Lung (tissue), 12 donors: ENCODE measurements around the gene YPEL4. TPM values are rescaled to one million over a fixed set of nuclear protein-coding genes. Genes with fewer than 3 reads are reported as not detected.

Experiments
- ATAC-seq: fragments of 200-7000 bp; cut with Tn5 transposase; one replicate; pipeline ENCODE4 v1.9.1; 2020; ENCODE audit warnings: moderate number of reproducible peaks; ENCODE audit not compliant: insufficient read depth, low FRiP score
- DNase-seq, 3 donors: peaks; one replicate each; pipeline ENCODE4 v3.0.0-alpha.2; 2013 to 2017
- H3K27ac ChIP-seq, 2 donors: one replicate each; pipeline ENCODE4 v1.5.1; 2013; ENCODE audit warnings: mild to moderate bottlenecking in 2 of 2, moderate library complexity in 2 of 2, control low read depth in 1 of 2, inconsistent platforms in 1 of 2, low read depth in 1 of 2, low read length in 1 of 2
- H3K27me3 ChIP-seq, 3 donors: one replicate each; pipeline ENCODE4 v1.5.1; 2013; ENCODE audit warnings: low read length in 2 of 3; ENCODE audit not compliant: control insufficient read depth in 3 of 3, insufficient read depth in 3 of 3
- H3K36me3 ChIP-seq, 4 donors: one replicate each; pipeline ENCODE4 v1.5.1; 2013; ENCODE audit warnings: low read length in 4 of 4, mild to moderate bottlenecking in 1 of 4, moderate library complexity in 1 of 4; ENCODE audit not compliant: control insufficient read depth in 4 of 4, insufficient read depth in 4 of 4
- H3K4me1 ChIP-seq, 5 donors: one replicate each; pipeline ENCODE4 v1.5.1; 2013; ENCODE audit warnings: low read length in 5 of 5, mild to moderate bottlenecking in 2 of 5, moderate library complexity in 1 of 5; ENCODE audit not compliant: control insufficient read depth in 5 of 5, insufficient read depth in 5 of 5
- H3K4me3 ChIP-seq: one replicate; pipeline ENCODE4 v1.5.1; 2013; ENCODE audit warnings: mild to moderate bottlenecking, control low read depth, moderate library complexity
- H3K9ac ChIP-seq, 2 donors: one replicate each; pipeline ENCODE4 v1.5.1; 2013; ENCODE audit warnings: low read length in 2 of 2, control low read depth in 1 of 2; ENCODE audit not compliant: insufficient read depth in 1 of 2
- H3K9me3 ChIP-seq, 4 donors: one replicate each; pipeline ENCODE4 v1.5.1; 2013; ENCODE audit warnings: low read length in 3 of 4, mild to moderate bottlenecking in 1 of 4, moderate library complexity in 1 of 4; ENCODE audit not compliant: control insufficient read depth in 4 of 4, insufficient read depth in 3 of 4
- CTCF ChIP-seq: IDR thresholded peaks from 2 replicates; pipeline ENCODE4 v1.5.1; 2012; ENCODE audit warnings: mild to moderate bottlenecking; ENCODE audit errors: control extremely low read depth, extremely low read depth
- WGBS, 2 donors: extraction: QIAGEN DNeasy Blood & Tissue Kit; methylation state at CpG; one replicate each; pipeline ENCODE4 v1.1.7; 2013; 5-methylcytosine and 5-hydroxymethylcytosine counted together
- polyA plus RNA-seq, 2 donors: library from polyadenylated mRNA; stranded (reverse); fragments of 200-250 nt; gene quantifications; one replicate each; pipeline ENCODE4 v1.2.1, GENCODE V29; 2013
- total RNA-seq, 2 donors: library from RNA; depleted of rRNA in 1 of 2; stranded (reverse); fragments of >200 nt in 1 of 2; gene quantifications; one replicate each; pipeline ENCODE4 v1.2.1, GENCODE V29; 2014 to 2021
- donor health status: control.
- donor health status: control.
- donor health status: Bipolar disorder and iron deficiency.
- donor health status: healthy.
- donor health status: DM: yes; HTN: yes; CAD: no.

YPEL4 gene
- total and polyA plus RNA-seq, 4 donors: 0.71 to 3.1 (median 1.4) TPM

DNA sequence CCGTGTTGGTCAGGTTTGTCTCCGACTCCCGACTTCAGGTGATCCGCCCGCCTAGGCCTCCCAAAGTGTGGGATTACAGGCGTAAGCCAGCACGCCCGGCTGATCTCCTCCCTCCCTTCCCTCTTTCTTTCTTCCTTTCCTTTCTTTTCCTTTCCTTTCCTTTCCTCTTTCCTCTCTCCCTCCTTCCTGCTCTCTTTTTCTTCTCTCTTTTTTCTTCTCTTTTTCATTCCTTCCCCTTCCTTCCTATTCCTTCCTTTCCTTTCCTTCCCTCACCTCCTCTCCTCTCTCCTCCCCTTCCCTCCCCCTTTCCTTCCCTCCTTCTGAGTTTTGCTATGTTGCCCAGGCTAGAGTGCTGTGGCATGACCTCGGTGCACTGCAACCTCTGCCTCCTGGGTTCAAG is 14.3 kb upstream of the YPEL4 start:
- H3K4me3 ChIP-seq: no peak overlapping the region
- WGBS, 2 donors: 84 to 88% methylated on average over 9 of the region's 9 CpGs
- ATAC-seq (no peak), DNase-seq (no peak)
- H3K36me3 ChIP-seq: peaks cover 15 to 22% (median 20%) of the 10 kb centered on the region in 4 donors
- H3K9ac ChIP-seq: no peak overlapping the region
- H3K9me3 ChIP-seq: no peaks in the 10 kb centered on the region
- TF ChIP-seq CTCF: no peak
- no peaks in the 10 kb centered on the region for H3K27me3 ChIP-seq
- H3K4me1 ChIP-seq: peaks cover 0 to 9% (median 0%) of the 10 kb centered on the region in 5 donors
- H3K27ac ChIP-seq: no peak overlapping the region

DNA sequence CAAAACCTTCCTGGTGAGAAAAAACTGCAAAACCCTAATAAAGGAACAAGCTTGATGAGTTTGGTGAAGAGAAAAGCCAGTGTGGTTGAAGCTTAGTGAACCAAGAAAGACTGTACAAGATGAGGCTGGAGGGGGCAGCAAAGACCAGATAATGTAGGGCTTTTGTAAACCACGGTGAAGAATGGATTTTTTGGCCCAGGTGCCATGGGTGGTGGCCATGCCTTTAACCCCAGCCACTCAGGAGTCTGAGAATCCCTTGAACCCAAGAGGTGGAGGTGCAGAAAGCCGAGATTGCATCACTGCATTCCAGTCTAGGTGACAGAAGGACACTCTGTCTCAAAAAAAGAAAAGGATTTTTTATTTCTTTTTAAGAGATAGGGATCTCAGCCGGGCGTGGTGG is 13.2 kb upstream of the YPEL4 start:
- Histone ChIP-seq H3K27ac (no peak overlapping the region), H3K4me1 (peaks cover 0 to 11% (median 2%) of the 10 kb centered on the region in 5 donors), H3K9ac (no peak overlapping the region), H3K27me3 (no peaks in the 10 kb centered on the region), H3K4me3 (no peak overlapping the region), H3K9me3 (no peaks in the 10 kb centered on the region), H3K36me3 (peaks cover 15 to 22% (median 20%) of the 10 kb centered on the region in 4 donors)
- ATAC-seq (no peak), DNase-seq (no peak)
- no peak for TF ChIP-seq CTCF
- 68 to 77% methylated on average over 4 of the region's 4 CpGs for WGBS, 2 donors

DNA sequence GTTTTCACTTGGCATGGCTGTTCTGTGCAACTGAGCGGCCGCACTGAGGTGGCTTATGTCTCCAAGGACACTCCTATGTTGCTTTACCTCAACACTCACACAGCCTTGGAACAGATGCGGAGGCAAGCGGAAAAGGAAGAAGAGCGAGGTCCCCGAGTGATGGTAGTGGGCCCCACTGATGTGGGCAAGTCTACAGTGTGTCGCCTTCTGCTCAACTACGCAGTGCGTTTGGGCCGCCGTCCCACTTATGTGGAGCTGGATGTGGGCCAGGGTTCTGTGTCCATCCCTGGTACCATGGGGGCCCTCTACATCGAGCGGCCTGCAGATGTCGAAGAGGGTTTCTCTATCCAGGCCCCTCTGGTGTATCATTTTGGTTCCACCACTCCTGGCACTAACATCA is 10.0 kb upstream of the YPEL4 start:
- Histone ChIP-seq H3K27ac (no peak overlapping the region), H3K27me3 (no peaks in the 10 kb centered on the region), H3K4me1 (peaks cover 0 to 9% (median 2%) of the 10 kb centered on the region in 5 donors), H3K9me3 (no peaks in the 10 kb centered on the region), H3K36me3 (peaks cover 15 to 22% (median 20%) of the 10 kb centered on the region in 4 donors), H3K9ac (no peak overlapping the region), H3K4me3 (no peak overlapping the region)
- no peak for DNase-seq
- no peak for TF ChIP-seq CTCF
- 94 to 98% methylated on average over 14 of the region's 14 CpGs for WGBS, 2 donors
- no peak for ATAC-seq

DNA sequence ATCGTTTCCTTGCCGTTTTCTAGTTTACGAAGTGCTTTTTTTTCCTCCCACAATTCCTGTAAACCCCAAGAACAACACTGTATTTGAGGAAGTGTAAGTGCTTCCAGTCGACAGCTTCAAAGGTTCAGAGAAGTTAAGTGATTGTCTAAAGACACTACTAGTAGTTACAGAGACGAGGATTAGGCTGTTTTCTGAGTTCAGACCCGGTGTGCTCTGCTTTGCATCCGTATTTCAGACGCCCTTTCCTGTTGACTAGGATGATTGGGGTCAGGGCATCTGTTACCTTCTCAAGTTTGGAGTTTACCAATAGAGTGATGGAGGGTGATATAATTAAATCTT is 8.3 kb upstream of the YPEL4 start:
- Histone ChIP-seq H3K9me3 (no peaks in the 10 kb centered on the region), H3K27ac (peak overlapping the region; percentile 18 to 64), H3K4me1 (peaks cover 0 to 11% (median 2%) of the 10 kb centered on the region in 5 donors), H3K4me3 (peak overlapping the region; percentile 63), H3K27me3 (no peaks in the 10 kb centered on the region), H3K36me3 (peaks cover 15 to 22% (median 20%) of the 10 kb centered on the region in 4 donors), H3K9ac (peak overlapping the region; percentile 51 to 54)
- ATAC-seq (no peak), DNase-seq (no peak)
- TF ChIP-seq CTCF: no peak
- 0 to 1% methylated on average over 8 of the region's 8 CpGs for WGBS, 2 donors
